C4-2B (cell line): Measurements from ENCODE around the gene TMTC4.

Experiments used
- ZFX ChIP-seq: fragments of 450-650 bp; IDR thresholded peaks from 2 replicates; pipeline ENCODE4 v1.6.1; 2017
- TF ChIP-seq, protein P1 (sequence below): fragments of 450-650 bp; conservative IDR thresholded peaks from 2 replicates; pipeline ENCODE4 v1.5.1; 2017; ENCODE audit warnings: mild to moderate bottlenecking

DNA sequence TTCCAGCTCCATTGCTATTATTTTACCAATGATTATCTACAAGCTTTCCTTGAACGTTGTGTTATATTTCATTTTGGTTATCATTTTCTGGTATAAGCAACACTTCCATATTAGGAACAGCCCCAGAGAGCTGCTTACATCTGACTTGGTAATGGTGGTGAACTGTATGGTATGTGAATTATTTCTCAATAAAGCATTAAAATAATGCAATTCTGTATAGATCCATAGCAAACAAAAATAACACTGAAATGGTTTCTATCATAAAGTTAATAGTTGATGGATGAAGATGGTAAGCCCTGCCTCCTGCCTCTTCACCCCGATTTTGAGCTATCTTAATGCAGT is 113.5 kb downstream of the TMTC4 start:
- TF ChIP-seq, protein P1, sequence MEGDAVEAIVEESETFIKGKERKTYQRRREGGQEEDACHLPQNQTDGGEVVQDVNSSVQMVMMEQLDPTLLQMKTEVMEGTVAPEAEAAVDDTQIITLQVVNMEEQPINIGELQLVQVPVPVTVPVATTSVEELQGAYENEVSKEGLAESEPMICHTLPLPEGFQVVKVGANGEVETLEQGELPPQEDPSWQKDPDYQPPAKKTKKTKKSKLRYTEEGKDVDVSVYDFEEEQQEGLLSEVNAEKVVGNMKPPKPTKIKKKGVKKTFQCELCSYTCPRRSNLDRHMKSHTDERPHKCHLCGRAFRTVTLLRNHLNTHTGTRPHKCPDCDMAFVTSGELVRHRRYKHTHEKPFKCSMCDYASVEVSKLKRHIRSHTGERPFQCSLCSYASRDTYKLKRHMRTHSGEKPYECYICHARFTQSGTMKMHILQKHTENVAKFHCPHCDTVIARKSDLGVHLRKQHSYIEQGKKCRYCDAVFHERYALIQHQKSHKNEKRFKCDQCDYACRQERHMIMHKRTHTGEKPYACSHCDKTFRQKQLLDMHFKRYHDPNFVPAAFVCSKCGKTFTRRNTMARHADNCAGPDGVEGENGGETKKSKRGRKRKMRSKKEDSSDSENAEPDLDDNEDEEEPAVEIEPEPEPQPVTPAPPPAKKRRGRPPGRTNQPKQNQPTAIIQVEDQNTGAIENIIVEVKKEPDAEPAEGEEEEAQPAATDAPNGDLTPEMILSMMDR, result no peak
- no peak for TF ChIP-seq ZFX
